Gastrocnemius medialis (tissue), 4 donors: Measurements from ENCODE around the gene PRELID3B. TPM values are rescaled to one million over a fixed set of nuclear protein-coding genes. Genes with fewer than 3 reads are reported as not detected.

ENCODE experiments used
- ATAC-seq, 2 donors: fragments of 150-250 bp; one replicate each; pipeline ENCODE4 v1.9.1; 2016
- DNase-seq, 2 donors: peaks; one replicate each; pipeline ENCODE4 v3.0.0-alpha.2; 2019
- H3K27ac ChIP-seq, 4 donors: fragments of 200-600 bp; sonication (generic); 1 replicate in 1 of 4; 2 replicates in 3 of 4; pipeline ENCODE4 v1.5.1; 2016 to 2018; ENCODE audit warnings: mild to moderate bottlenecking in 2 of 4, moderate library complexity in 1 of 4
- H3K27me3 ChIP-seq, 3 donors: fragments of 200-600 bp; sonication (generic) in 2 of 3; 1 replicate in 1 of 3; 2 replicates in 2 of 3; pipeline versions ENCODE4 v1.5.1 to v1.6.0; 2016 to 2019; ENCODE audit warnings: mild to moderate bottlenecking in 1 of 3, moderate library complexity in 1 of 3
- H3K36me3 ChIP-seq, 2 donors: fragments of 200-600 bp; sonication (generic) in 1 of 2; one replicate each; pipeline ENCODE4 v1.5.1; 2017 to 2018
- H3K4me1 ChIP-seq, 2 donors: fragments of 200-600 bp; sonication (generic) in 1 of 2; one replicate each; pipeline ENCODE4 v1.5.1; 2016 to 2017; ENCODE audit warnings: mild to moderate bottlenecking in 2 of 2
- H3K4me3 ChIP-seq, 4 donors: fragments of 200-600 bp; sonication (generic) in 3 of 4; 1 replicate in 1 of 4; 2 replicates in 3 of 4; pipeline ENCODE4 v1.5.1; 2016 to 2019; ENCODE audit warnings: mild to moderate bottlenecking in 2 of 4
- H3K9me3 ChIP-seq, 3 donors: fragments of 200-600 bp; sonication (generic) in 2 of 3; 1 replicate in 1 of 3; 2 replicates in 2 of 3; pipeline ENCODE4 v1.5.1; 2016 to 2019
- CTCF ChIP-seq, 5 experiments: fragments of 450-650 bp in 3 of 5; fragments of 200-600 bp in 2 of 5; sonication (generic) in 2 of 5; IDR thresholded peaks in 4 of 5; conservative IDR thresholded peaks in 1 of 5; 1 replicate in 4 of 5; 2 replicates in 1 of 5; pipeline ENCODE4 v1.5.1; 2016 to 2019; ENCODE audit warnings: antibody characterized with exemption in 5 of 5, mild to moderate bottlenecking in 3 of 5, moderate library complexity in 3 of 5
- POLR2A ChIP-seq, 2 donors: fragments of 450-650 bp; IDR thresholded peaks; one replicate each; pipeline ENCODE4 v1.6.1; 2017; ENCODE audit warnings: antibody characterized with exemption in 2 of 2, mild to moderate bottlenecking in 2 of 2, moderate library complexity in 2 of 2
- in situ Hi-C, 4 donors: fragments of 200-750 bp; cut with MboI; loops; one replicate each; pipeline versions ENCODE4 v1.15.0 to v1.8.0; 2017; ENCODE audit warnings: low sequenced_read_pairs in 4 of 4
- intact Hi-C: fragments of 100-400 bp; cut with DNase I; formaldehyde crosslinking; loops from one replicate; pipeline ENCODE4 v1.15.1; 2023; ENCODE audit warnings: low total_unique reads
- total RNA-seq, 4 donors: library from RNA; depleted of rRNA; stranded (reverse); fragments of >200 nt; gene quantifications; one replicate each; pipeline versions ENCODE4 v1.1.0 to v1.2.3, GENCODE V29; 2016

PRELID3B gene
- total RNA-seq, 4 donors from 2014 or later: 31.6 to 41.3 (median 35.1) TPM

- Histone ChIP-seq H3K27me3 (no peaks in the 10 kb centered on the region), H3K27ac (no peak overlapping the region), H3K4me3 (no peak overlapping the region), H3K4me1 (peaks cover 34 to 37% of the 10 kb centered on the region in 2 donors), H3K36me3 (peaks cover 0 to 56% of the 10 kb centered on the region in 2 donors), H3K9me3 (no peaks in the 10 kb centered on the region)
- DNase-seq: no peak
- intact Hi-C loops: loop anchor here (2.0 to 5.0 kb wide), 3 partner anchors 126 to 381 kb away; partner anchors contain the start of gene STX16
- in situ Hi-C loops: loop anchor here in 2 of 4 donors (10.0 to 25.0 kb wide), 2 partner anchors 49 to 346 kb away; partner anchors contain the start of genes NELFCD (in 2 of the 2) and NPEPL1 (in 1 of the 2)
- ATAC-seq: no peak
- TF ChIP-seq CTCF (IDR thresholded peaks at IDR 0.05 in 4 of 5, conservative IDR thresholded peaks at IDR 0.05 in 1 of 5) (no peak), POLR2A (IDR thresholded peaks at IDR 0.05) (no peak)
These were observed 8.9 kb downstream of the PRELID3B start for GRCh38 chr20:59033616-59034165.

GRCh38 chr20:59033093-59033492 lies 9.5 kb downstream of the PRELID3B start:
- Histone ChIP-seq H3K9me3 (no peaks in the 10 kb centered on the region), H3K27me3 (no peaks in the 10 kb centered on the region), H3K27ac (peak overlapping the region; percentile 89 to 97 (median 95)), H3K36me3 (peaks cover 0 to 58% of the 10 kb centered on the region in 2 donors), H3K4me3 (peak overlapping the region; percentile 79 to 92 (median 88)), H3K4me1 (peaks cover 40 to 43% of the 10 kb centered on the region in 2 donors)
- TF ChIP-seq POLR2A (IDR thresholded peaks at IDR 0.05) (no peak), CTCF (IDR thresholded peaks at IDR 0.05 in 4 of 5, conservative IDR thresholded peaks at IDR 0.05 in 1 of 5) (no peak)
- intact Hi-C loops: loop anchor here (2.0 to 5.0 kb wide), 3 partner anchors 126 to 381 kb away; partner anchors contain the start of gene STX16
- DNase-seq (no peak), ATAC-seq (no peak)
- in situ Hi-C loops: loop anchor here in 2 of 4 donors (10.0 to 25.0 kb wide), 2 partner anchors 48 to 346 kb away; partner anchors contain the start of genes NELFCD (in 2 of the 2) and NPEPL1 (in 1 of the 2)

GRCh38 chr20:59032713-59033059 lies 9.9 kb downstream of the PRELID3B start:
- ATAC-seq: peak; percentile 39 to 47
- intact Hi-C loops (loop anchor here (1.0 to 5.0 kb wide), 5 partner anchors 10 to 380 kb away; partner anchors contain the start of genes NELFCD, PRELID3B and STX16), in situ Hi-C loops (loop anchor here in 2 of 4 donors (10.0 to 25.0 kb wide), 2 partner anchors 48 to 345 kb away; partner anchors contain the start of genes NELFCD (in 2 of the 2) and NPEPL1 (in 1 of the 2))
- Histone ChIP-seq H3K9me3 (no peaks in the 10 kb centered on the region), H3K27ac (peak overlapping the region; percentile 89 to 97 (median 95)), H3K4me1 (peaks cover 44 to 47% of the 10 kb centered on the region in 2 donors), H3K27me3 (no peaks in the 10 kb centered on the region), H3K36me3 (peaks cover 0 to 58% of the 10 kb centered on the region in 2 donors), H3K4me3 (peak overlapping the region; percentile 79 to 92 (median 88))
- DNase-seq: no peak
- TF ChIP-seq CTCF (IDR thresholded peaks at IDR 0.05 in 4 of 5, conservative IDR thresholded peaks at IDR 0.05 in 1 of 5) (peak in 4 of 5 experiments; percentile 17 to 43 (median 22)), POLR2A (IDR thresholded peaks at IDR 0.05) (no peak)

- TF ChIP-seq CTCF (IDR thresholded peaks at IDR 0.05 in 4 of 5, conservative IDR thresholded peaks at IDR 0.05 in 1 of 5): no peak
- peak; percentile 96 to 98 for TF ChIP-seq POLR2A (IDR thresholded peaks at IDR 0.05)
- Histone ChIP-seq H3K36me3 (peaks cover 0 to 57% of the 10 kb centered on the region in 2 donors), H3K27me3 (no peaks in the 10 kb centered on the region), H3K27ac (peak within 1 kb of the TSS; percentile 89 to 97 (median 95)), H3K9me3 (no peaks in the 10 kb centered on the region), H3K4me1 (peaks cover 47% of the 10 kb centered on the region in 2 donors), H3K4me3 (peak within 1 kb of the TSS; percentile 79 to 92 (median 88))
- DNase-seq (peak; percentile 95), ATAC-seq (peak; percentile 95 to 97)
- in situ Hi-C loops (loop anchor here in 2 of 4 donors (10.0 to 25.0 kb wide), 2 partner anchors 47 to 345 kb away; partner anchors contain the start of genes NELFCD (in 2 of the 2) and NPEPL1 (in 1 of the 2)), intact Hi-C loops (loop anchor here (1.0 to 5.0 kb wide), 5 partner anchors 10 to 380 kb away; partner anchors contain the start of genes NELFCD, PRELID3B and STX16)
These were observed 10.4 kb downstream of the PRELID3B start, which contains the start of gene ATP5F1E for GRCh38 chr20:59032023-59032712. ATP5F1E (minus strand) TSS chr20:59032335; CDS start chr20:59032251, 84 bp downstream.
